ENCODE measurements around the gene SELENOO. TPM values are rescaled to one million over a fixed set of nuclear protein-coding genes. Genes with fewer than 3 reads are reported as not detected.

The SELENOO gene
- total and polyA plus RNA-seq, 12 donors = 9.6 to 29.8 (median 12.2) TPM

DNA sequence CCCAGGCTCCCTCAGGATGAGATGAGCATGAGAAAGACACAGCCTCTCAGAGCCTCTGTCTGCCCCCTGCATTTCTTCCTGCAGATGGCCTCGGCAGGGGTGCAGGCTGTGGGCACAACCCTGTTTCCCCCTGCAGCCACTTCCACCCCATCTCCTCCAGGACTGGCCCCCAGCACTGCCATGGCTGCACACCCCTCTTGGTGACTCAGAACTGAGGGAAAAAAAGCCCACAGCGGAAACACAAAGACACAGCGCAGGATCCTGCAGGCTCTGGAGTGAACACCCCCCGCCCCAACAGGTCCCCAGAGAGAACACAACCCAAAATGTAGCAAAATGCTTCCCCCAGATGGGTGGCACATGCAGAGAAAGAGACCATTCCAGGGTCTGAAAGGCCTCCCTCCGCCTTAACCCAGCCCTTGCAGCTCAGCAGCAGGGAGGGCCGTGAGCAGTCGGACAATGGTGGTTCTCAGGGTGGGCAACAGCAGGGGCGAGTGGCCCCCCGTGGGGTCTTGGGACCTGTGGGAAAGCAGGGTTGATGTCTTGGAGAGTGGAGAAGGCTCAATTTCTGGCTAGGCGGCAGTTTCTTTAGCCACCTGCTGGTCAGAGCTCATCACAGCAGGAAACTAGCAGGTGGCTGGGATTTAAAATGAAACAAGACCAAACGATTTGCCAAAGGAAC lies 36.1 kb downstream of the SELENOO start:
- Histone ChIP-seq H3K27me3 (no peaks in the 10 kb centered on the region), H3K9me3 (no peaks in the 10 kb centered on the region), H3K4me1 (peaks cover 6 to 15% (median 13%) of the 10 kb centered on the region in 9 donors), H3K4me3 (no peak overlapping the region), H3K36me3 (peaks cover 0 to 72% (median 8%) of the 10 kb centered on the region in 9 donors), H3K27ac (no peak overlapping the region)
- WGBS, 2 donors = 67 to 73% methylated on average over 11 of the region's 11 CpGs
- TF ChIP-seq, protein P1, sequence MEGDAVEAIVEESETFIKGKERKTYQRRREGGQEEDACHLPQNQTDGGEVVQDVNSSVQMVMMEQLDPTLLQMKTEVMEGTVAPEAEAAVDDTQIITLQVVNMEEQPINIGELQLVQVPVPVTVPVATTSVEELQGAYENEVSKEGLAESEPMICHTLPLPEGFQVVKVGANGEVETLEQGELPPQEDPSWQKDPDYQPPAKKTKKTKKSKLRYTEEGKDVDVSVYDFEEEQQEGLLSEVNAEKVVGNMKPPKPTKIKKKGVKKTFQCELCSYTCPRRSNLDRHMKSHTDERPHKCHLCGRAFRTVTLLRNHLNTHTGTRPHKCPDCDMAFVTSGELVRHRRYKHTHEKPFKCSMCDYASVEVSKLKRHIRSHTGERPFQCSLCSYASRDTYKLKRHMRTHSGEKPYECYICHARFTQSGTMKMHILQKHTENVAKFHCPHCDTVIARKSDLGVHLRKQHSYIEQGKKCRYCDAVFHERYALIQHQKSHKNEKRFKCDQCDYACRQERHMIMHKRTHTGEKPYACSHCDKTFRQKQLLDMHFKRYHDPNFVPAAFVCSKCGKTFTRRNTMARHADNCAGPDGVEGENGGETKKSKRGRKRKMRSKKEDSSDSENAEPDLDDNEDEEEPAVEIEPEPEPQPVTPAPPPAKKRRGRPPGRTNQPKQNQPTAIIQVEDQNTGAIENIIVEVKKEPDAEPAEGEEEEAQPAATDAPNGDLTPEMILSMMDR (IDR thresholded peaks at IDR 0.05) = peak in 6 of 9 donors; percentile 7 to 42 (median 14)
- intact Hi-C loops (cut with DNase I) = no loop called here
- DNase-seq (no peak), ATAC-seq (no peak)

DNA sequence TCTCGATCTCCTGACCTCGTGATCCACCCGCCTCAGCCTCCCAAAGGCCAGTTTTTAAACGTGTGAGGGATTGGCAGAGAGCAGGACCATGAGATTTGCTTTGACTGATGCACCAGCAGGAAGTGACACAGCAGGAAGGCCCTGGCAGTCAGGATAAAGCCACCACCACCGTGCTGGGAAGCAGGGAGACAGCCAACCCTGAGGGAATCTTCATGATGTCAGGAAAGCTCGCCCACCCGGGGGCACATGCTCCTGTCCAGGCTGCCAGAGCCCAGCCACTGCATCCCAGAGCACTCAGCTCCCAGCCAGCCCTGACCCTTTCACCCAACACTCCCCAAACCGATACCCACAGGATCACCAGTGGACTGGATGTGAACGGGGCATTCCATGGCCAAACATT lies 37.9 kb downstream of the SELENOO start:
- peaks cover 21 to 34% (median 32%) of the 10 kb centered on the region in 9 donors for H3K4me1 ChIP-seq
- TF ChIP-seq, protein P1 (IDR thresholded peaks at IDR 0.05) = no peak
- DNase-seq = no peak
- H3K36me3 ChIP-seq = peaks cover 0 to 54% (median 8%) of the 10 kb centered on the region in 9 donors
- H3K27me3 ChIP-seq = no peaks in the 10 kb centered on the region
- no peak overlapping the region for H3K27ac ChIP-seq
- no peak overlapping the region for H3K4me3 ChIP-seq
- no peaks in the 10 kb centered on the region for H3K9me3 ChIP-seq
- WGBS, 2 donors = 85 to 91% methylated on average over 9 of the region's 9 CpGs
- no peak for ATAC-seq
- intact Hi-C loops (cut with DNase I) = no loop called here

DNA sequence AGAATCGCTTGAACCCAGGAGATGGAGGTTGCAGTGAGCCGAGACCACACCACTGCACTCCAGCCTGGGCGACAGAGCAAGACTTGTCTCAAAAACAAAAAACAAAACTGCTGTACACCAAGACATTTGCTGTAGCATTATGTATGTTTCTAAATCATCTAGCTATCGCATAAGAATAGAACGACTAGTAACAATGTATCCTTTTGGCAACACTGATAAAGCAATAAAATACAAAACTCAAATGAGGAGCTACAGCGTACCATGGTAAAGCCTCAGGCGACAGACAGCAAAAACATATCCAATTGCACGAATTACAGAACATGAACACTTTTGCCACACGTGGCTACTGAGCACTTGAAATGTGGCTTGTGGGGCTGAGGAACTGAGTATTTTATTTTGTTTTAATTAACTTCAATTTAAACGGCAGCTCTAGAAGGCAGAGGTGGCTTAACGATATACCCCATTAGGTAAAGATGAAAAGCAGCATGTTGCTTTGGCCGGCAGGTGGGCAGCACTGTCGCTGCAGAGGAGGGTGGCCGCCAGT lies 41.7 kb downstream of the SELENOO start:
- Histone ChIP-seq H3K27ac (no peak overlapping the region), H3K4me1 (peaks cover 29 to 51% (median 47%) of the 10 kb centered on the region in 9 donors), H3K36me3 (peaks cover 0 to 49% (median 8%) of the 10 kb centered on the region in 9 donors), H3K9me3 (no peaks in the 10 kb centered on the region), H3K27me3 (no peaks in the 10 kb centered on the region), H3K4me3 (peak overlapping the region; percentile 6 to 100 (median 76))
- TF ChIP-seq, protein P1 (IDR thresholded peaks at IDR 0.05) = no peak
- ATAC-seq (no peak), DNase-seq (no peak)
- intact Hi-C loops (cut with DNase I) = loop anchor here in 5 of 10 donors (5.0 to 10.0 kb wide), 3 partner anchors 262 to 380 kb away; partner anchors contain the start of genes LMF2 (in 4 of the 5), NCAPH2 (in 4 of the 5) and SCO2 (in 1 of the 5)
- 68 to 72% methylated on average over 14 of the region's 14 CpGs for WGBS, 2 donors

DNA sequence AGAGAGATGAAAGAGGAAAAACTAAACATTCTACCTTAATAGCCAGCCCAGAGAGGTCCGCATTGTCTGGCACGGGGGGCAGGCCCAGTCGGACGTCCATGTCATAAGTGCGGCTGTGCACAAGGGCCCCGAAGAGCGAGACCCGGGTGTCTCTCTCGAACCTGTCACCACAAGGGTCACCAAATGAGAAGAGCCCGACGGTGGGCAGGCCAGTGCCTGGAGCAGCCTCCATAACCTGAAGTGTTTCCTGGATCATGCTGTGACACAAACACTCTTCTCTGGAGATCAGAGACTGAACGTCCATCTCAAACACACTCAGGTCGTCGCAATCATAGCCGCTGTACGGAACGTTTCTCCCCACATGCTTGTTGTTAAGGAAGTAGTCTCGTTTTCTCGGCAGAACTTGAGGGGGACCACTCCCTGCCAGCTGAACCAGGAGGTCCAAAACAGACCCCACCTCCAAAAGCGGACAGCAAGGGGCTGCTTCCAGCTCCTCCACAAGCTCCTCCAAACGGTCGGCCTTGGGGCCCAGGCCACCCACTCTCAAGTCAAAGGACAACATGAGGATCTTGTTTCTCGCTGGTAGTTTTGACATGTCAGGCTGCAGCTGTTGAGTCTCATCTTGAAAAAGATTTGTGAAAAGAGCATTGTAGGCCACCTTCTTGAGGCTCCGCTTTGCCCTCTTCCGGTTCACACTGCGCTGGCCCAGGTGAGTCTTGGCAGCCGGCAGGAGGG lies 43.0 kb downstream of the SELENOO start:
- Histone ChIP-seq H3K36me3 (peaks cover 0 to 50% (median 8%) of the 10 kb centered on the region in 9 donors), H3K4me3 (peak overlapping the region; percentile 68 to 100 (median 77)), H3K4me1 (peaks cover 34 to 60% (median 47%) of the 10 kb centered on the region in 9 donors), H3K27me3 (no peaks in the 10 kb centered on the region), H3K9me3 (no peaks in the 10 kb centered on the region), H3K27ac (peak overlapping the region; percentile 28 to 96 (median 86))
- intact Hi-C loops (cut with DNase I) = loop anchor here in 5 of 10 donors (2.0 to 10.0 kb wide), 4 partner anchors 99 to 378 kb away; partner anchors contain the start of genes LMF2 (in 4 of the 5), NCAPH2 (in 4 of the 5), PPP6R2 (in 2 of the 5) and SCO2 (in 1 of the 5)
- DNase-seq (no peak), ATAC-seq (peak in 1 of 8 donors; percentile 2)
- TF ChIP-seq, protein P1 (IDR thresholded peaks at IDR 0.05) = no peak
- WGBS, 2 donors = 18 to 20% methylated on average over 27 of the region's 27 CpGs

Data from heart right ventricle (tissue), 16 donors.